HG02610 (cell line): Measurements from ENCODE around the gene FLVCR1.
"Not testable (repeated sequence)": the region's sequence is repeated elsewhere in the genome, so short reads cannot be mapped to it uniquely, and the experiment has no call there.

ENCODE experiments used
- ATAC-seq: cut with Tn5 transposase; IDR thresholded peaks from one replicate; pipeline ENCODE4 v1.9.1; 2021; ENCODE audit warnings: mild to moderate bottlenecking, moderate library complexity; ENCODE audit not compliant: unreplicated experiment

FLVCR1 gene

GRCh38 chr1:212858461-212859265, 588 bp downstream of the FLVCR1 start:
- peak; percentile 9 for ATAC-seq

GRCh38 chr1:212860713-212861581, 2.9 kb downstream of the FLVCR1 start:
- no peak for ATAC-seq

- no peak for ATAC-seq
Observed at GRCh38 chr1:212862111-212862690, 4.1 kb downstream of the FLVCR1 start.

- not testable (repeated sequence) for ATAC-seq
Observed at GRCh38 chr1:212863345-212863744, 5.3 kb downstream of the FLVCR1 start.

- ATAC-seq, result no peak
Observed at GRCh38 chr1:212864201-212864600, 6.1 kb downstream of the FLVCR1 start.

GRCh38 chr1:212867192-212867591, 9.1 kb downstream of the FLVCR1 start:
- ATAC-seq, result no peak

GRCh38 chr1:212871976-212872375, 13.9 kb downstream of the FLVCR1 start:
- no peak for ATAC-seq

- peak; percentile 84 for ATAC-seq
Observed at GRCh38 chr1:212873518-212873917, 15.4 kb downstream of the FLVCR1 start.

GRCh38 chr1:212878418-212878817, 20.3 kb downstream of the FLVCR1 start:
- ATAC-seq, result no peak

- ATAC-seq, result no peak
Observed at GRCh38 chr1:212879947-212880690, 22.0 kb downstream of the FLVCR1 start.

- no peak for ATAC-seq
Observed at GRCh38 chr1:212884592-212884991, 26.5 kb downstream of the FLVCR1 start.

GRCh38 chr1:212892108-212892507, 34.0 kb downstream of the FLVCR1 start:
- no peak for ATAC-seq

- no peak for ATAC-seq
Observed at GRCh38 chr1:212899845-212900244, 41.8 kb downstream of the FLVCR1 start.

GRCh38 chr1:212901290-212901689, 43.2 kb downstream of the FLVCR1 start:
- no peak for ATAC-seq

GRCh38 chr1:212902054-212902453, 44.0 kb downstream of the FLVCR1 start:
- no peak for ATAC-seq

- ATAC-seq, result no peak
Observed at GRCh38 chr1:212903664-212904063, 45.6 kb downstream of the FLVCR1 start.

GRCh38 chr1:212908071-212908470, 50.0 kb downstream of the FLVCR1 start:
- not testable (repeated sequence) for ATAC-seq

- ATAC-seq, result no peak
Observed at GRCh38 chr1:212908971-212909370, 50.9 kb downstream of the FLVCR1 start.

GRCh38 chr1:212909652-212910063, 51.6 kb downstream of the FLVCR1 start:
- no peak for ATAC-seq

- ATAC-seq, result not testable (repeated sequence)
Observed at GRCh38 chr1:212910213-212910612, 52.1 kb downstream of the FLVCR1 start.

- ATAC-seq, result not testable (repeated sequence)
Observed at GRCh38 chr1:212913638-212914037, 55.6 kb downstream of the FLVCR1 start.
